DMS114 treated with DMSO at 0.1 percent for 48 hours (cell line): ENCODE data around the gene USP32.
"Not testable (repeated sequence)": the region's sequence is repeated elsewhere in the genome, so short reads cannot be mapped to it uniquely, and the experiment has no call there.

ENCODE experiments used
- DNase-seq: peaks from one replicate; lab custom pipeline; 2025; ENCODE audit not compliant: unreplicated experiment; lab: John Stamatoyannopoulos, UW

Gene USP32

GRCh38 chr17:60372790-60373483, 19.0 kb downstream of the USP32 start:
- no peak for DNase-seq

- no peak for DNase-seq
These were observed 20.0 kb downstream of the USP32 start for GRCh38 chr17:60371818-60372510.

GRCh38 chr17:60371416-60371815, 20.5 kb downstream of the USP32 start:
- DNase-seq: no peak

GRCh38 chr17:60369727-60370126, 22.2 kb downstream of the USP32 start:
- no peak for DNase-seq

GRCh38 chr17:60363700-60364405, 28.1 kb downstream of the USP32 start:
- no peak for DNase-seq

- no peak for DNase-seq
These were observed 29.6 kb downstream of the USP32 start for GRCh38 chr17:60362329-60362728.

GRCh38 chr17:60361889-60362288, 30.0 kb downstream of the USP32 start:
- DNase-seq: no peak

- DNase-seq: no peak
These were observed 32.5 kb downstream of the USP32 start for GRCh38 chr17:60359415-60359814.

- no peak for DNase-seq
These were observed 33.2 kb downstream of the USP32 start for GRCh38 chr17:60358606-60359225.

GRCh38 chr17:60356940-60357339, 35.0 kb downstream of the USP32 start:
- no peak for DNase-seq

GRCh38 chr17:60355663-60356594, 36.0 kb downstream of the USP32 start:
- DNase-seq: no peak

- DNase-seq: no peak
These were observed 37.7 kb downstream of the USP32 start for GRCh38 chr17:60354223-60354622.

- DNase-seq: no peak
These were observed 38.2 kb downstream of the USP32 start for GRCh38 chr17:60353773-60354172.

GRCh38 chr17:60352569-60352968, 39.4 kb downstream of the USP32 start:
- DNase-seq: no peak

- DNase-seq: no peak
These were observed 39.9 kb downstream of the USP32 start for GRCh38 chr17:60352071-60352470.

- no peak for DNase-seq
These were observed 40.8 kb downstream of the USP32 start for GRCh38 chr17:60351012-60351695.

- DNase-seq: no peak
These were observed 43.3 kb downstream of the USP32 start for GRCh38 chr17:60348616-60349015.

- DNase-seq: no peak
These were observed 46.7 kb downstream of the USP32 start for GRCh38 chr17:60345233-60345632.

- DNase-seq: not testable (repeated sequence)
These were observed 49.4 kb downstream of the USP32 start for GRCh38 chr17:60342492-60342891.

- DNase-seq: no peak
These were observed 56.6 kb downstream of the USP32 start for GRCh38 chr17:60335289-60335688.
